Lung (tissue), 12 donors: Measurements from ENCODE around the gene CDX1. TPM values are rescaled to one million over a fixed set of nuclear protein-coding genes. Genes with fewer than 3 reads are reported as not detected.

Source experiments
- ATAC-seq: fragments of 200-7000 bp; cut with Tn5 transposase; one replicate; pipeline ENCODE4 v1.9.1; 2020; ENCODE audit warnings: moderate number of reproducible peaks; ENCODE audit not compliant: insufficient read depth, low FRiP score
- DNase-seq, 3 donors: peaks; one replicate each; pipeline ENCODE4 v3.0.0-alpha.2; 2013 to 2017
- H3K27ac ChIP-seq, 2 donors: one replicate each; pipeline ENCODE4 v1.5.1; 2013; ENCODE audit warnings: mild to moderate bottlenecking in 2 of 2, moderate library complexity in 2 of 2, control low read depth in 1 of 2, inconsistent platforms in 1 of 2, low read depth in 1 of 2, low read length in 1 of 2
- H3K27me3 ChIP-seq, 3 donors: one replicate each; pipeline ENCODE4 v1.5.1; 2013; ENCODE audit warnings: low read length in 2 of 3; ENCODE audit not compliant: control insufficient read depth in 3 of 3, insufficient read depth in 3 of 3
- H3K36me3 ChIP-seq, 4 donors: one replicate each; pipeline ENCODE4 v1.5.1; 2013; ENCODE audit warnings: low read length in 4 of 4, mild to moderate bottlenecking in 1 of 4, moderate library complexity in 1 of 4; ENCODE audit not compliant: control insufficient read depth in 4 of 4, insufficient read depth in 4 of 4
- H3K4me1 ChIP-seq, 5 donors: one replicate each; pipeline ENCODE4 v1.5.1; 2013; ENCODE audit warnings: low read length in 5 of 5, mild to moderate bottlenecking in 2 of 5, moderate library complexity in 1 of 5; ENCODE audit not compliant: control insufficient read depth in 5 of 5, insufficient read depth in 5 of 5
- H3K4me3 ChIP-seq: one replicate; pipeline ENCODE4 v1.5.1; 2013; ENCODE audit warnings: mild to moderate bottlenecking, control low read depth, moderate library complexity
- H3K9ac ChIP-seq, 2 donors: one replicate each; pipeline ENCODE4 v1.5.1; 2013; ENCODE audit warnings: low read length in 2 of 2, control low read depth in 1 of 2; ENCODE audit not compliant: insufficient read depth in 1 of 2
- H3K9me3 ChIP-seq, 4 donors: one replicate each; pipeline ENCODE4 v1.5.1; 2013; ENCODE audit warnings: low read length in 3 of 4, mild to moderate bottlenecking in 1 of 4, moderate library complexity in 1 of 4; ENCODE audit not compliant: control insufficient read depth in 4 of 4, insufficient read depth in 3 of 4
- WGBS, 2 donors: extraction: QIAGEN DNeasy Blood & Tissue Kit; methylation state at CpG; one replicate each; pipeline ENCODE4 v1.1.7; 2013; 5-methylcytosine and 5-hydroxymethylcytosine counted together
- polyA plus RNA-seq, 2 donors: library from polyadenylated mRNA; stranded (reverse); fragments of 200-250 nt; gene quantifications; one replicate each; pipeline ENCODE4 v1.2.1, GENCODE V29; 2013
- total RNA-seq, 2 donors: library from RNA; depleted of rRNA in 1 of 2; stranded (reverse); fragments of >200 nt in 1 of 2; gene quantifications; one replicate each; pipeline ENCODE4 v1.2.1, GENCODE V29; 2014 to 2021
- TF ChIP-seq, protein P1 (sequence below): IDR thresholded peaks from 2 replicates; pipeline ENCODE4 v1.5.1; 2012; ENCODE audit warnings: mild to moderate bottlenecking; ENCODE audit errors: control extremely low read depth, extremely low read depth
- donor health status: control.
- donor health status: control.
- donor health status: Bipolar disorder and iron deficiency.
- donor health status: healthy.
- donor health status: DM: yes; HTN: yes; CAD: no.

Gene CDX1
- total and polyA plus RNA-seq, 4 donors, result 0.09 to 0.43 (median 0.26) TPM

GRCh38 chr5:150156027-150156368 is 10.6 kb upstream of the CDX1 start:
- Histone ChIP-seq H3K9me3 (no peaks in the 10 kb centered on the region), H3K27me3 (no peaks in the 10 kb centered on the region), H3K36me3 (peaks cover 0 to 11% (median 3%) of the 10 kb centered on the region in 4 donors), H3K4me1 (peaks cover 0 to 84% (median 38%) of the 10 kb centered on the region in 5 donors), H3K27ac (peak overlapping the region; percentile 43 to 69), H3K9ac (peak overlapping the region in 1 of 2 donors; percentile 86), H3K4me3 (no peak overlapping the region)
- DNase-seq, result no peak
- TF ChIP-seq, protein P1, sequence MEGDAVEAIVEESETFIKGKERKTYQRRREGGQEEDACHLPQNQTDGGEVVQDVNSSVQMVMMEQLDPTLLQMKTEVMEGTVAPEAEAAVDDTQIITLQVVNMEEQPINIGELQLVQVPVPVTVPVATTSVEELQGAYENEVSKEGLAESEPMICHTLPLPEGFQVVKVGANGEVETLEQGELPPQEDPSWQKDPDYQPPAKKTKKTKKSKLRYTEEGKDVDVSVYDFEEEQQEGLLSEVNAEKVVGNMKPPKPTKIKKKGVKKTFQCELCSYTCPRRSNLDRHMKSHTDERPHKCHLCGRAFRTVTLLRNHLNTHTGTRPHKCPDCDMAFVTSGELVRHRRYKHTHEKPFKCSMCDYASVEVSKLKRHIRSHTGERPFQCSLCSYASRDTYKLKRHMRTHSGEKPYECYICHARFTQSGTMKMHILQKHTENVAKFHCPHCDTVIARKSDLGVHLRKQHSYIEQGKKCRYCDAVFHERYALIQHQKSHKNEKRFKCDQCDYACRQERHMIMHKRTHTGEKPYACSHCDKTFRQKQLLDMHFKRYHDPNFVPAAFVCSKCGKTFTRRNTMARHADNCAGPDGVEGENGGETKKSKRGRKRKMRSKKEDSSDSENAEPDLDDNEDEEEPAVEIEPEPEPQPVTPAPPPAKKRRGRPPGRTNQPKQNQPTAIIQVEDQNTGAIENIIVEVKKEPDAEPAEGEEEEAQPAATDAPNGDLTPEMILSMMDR, result no peak
- no peak for ATAC-seq
- 2% methylated on average over 9 of the region's 9 CpGs for whole genome bisulfite sequencing, 2 donors

DNA sequence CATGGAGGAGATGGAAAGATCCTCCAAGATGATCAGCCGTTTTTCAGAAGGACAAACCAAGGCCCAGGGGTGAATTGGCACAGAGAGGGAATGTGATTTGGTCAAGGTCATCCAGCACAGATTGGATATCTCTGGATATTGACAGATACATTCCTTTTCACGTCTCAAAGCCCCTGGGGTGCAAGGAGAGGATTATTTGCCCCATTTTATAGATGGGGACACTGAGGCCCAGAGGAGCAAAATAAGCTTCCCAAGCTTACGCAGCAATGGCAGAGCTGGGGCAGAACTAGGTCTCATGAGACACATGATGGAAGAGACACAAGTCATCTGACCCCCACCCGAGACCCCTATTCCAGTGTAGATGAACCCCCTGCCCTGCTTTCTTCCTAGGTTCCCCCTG is 10.0 kb upstream of the CDX1 start:
- Histone ChIP-seq H3K4me1 (peaks cover 0 to 80% (median 38%) of the 10 kb centered on the region in 5 donors), H3K9me3 (no peaks in the 10 kb centered on the region), H3K27me3 (no peaks in the 10 kb centered on the region), H3K9ac (peak overlapping the region in 1 of 2 donors; percentile 86), H3K36me3 (peaks cover 0 to 9% (median 3%) of the 10 kb centered on the region in 4 donors), H3K27ac (peak overlapping the region; percentile 43 to 69), H3K4me3 (no peak overlapping the region)
- WGBS, 2 donors, result 80 to 82% methylated on average over 4 of the region's 4 CpGs
- no peak for ATAC-seq
- DNase-seq, result no peak
- TF ChIP-seq, protein P1, result no peak

- Histone ChIP-seq H3K9me3 (no peaks in the 10 kb centered on the region), H3K4me1 (peaks cover 0 to 84% (median 38%) of the 10 kb centered on the region in 5 donors), H3K9ac (no peak overlapping the region), H3K27ac (peak overlapping the region in 1 of 2 donors; percentile 61), H3K4me3 (no peak overlapping the region), H3K27me3 (no peaks in the 10 kb centered on the region), H3K36me3 (peaks cover 0 to 9% (median 3%) of the 10 kb centered on the region in 4 donors)
- 75 to 83% methylated on average over 3 of the region's 3 CpGs for WGBS, 2 donors
- DNase-seq (peak; percentile 58 to 87 (median 73)), ATAC-seq (no peak)
- TF ChIP-seq, protein P1, result no peak
Measured at GRCh38 chr5:150157168-150157567, 9.4 kb upstream of the CDX1 start.
